HepG2 (cell line): ENCODE data around the gene RPS27L. TPM values are rescaled to one million over a fixed set of nuclear protein-coding genes. Genes with fewer than 3 reads are reported as not detected.

Experiments
- CEBPG ChIP-seq: IDR thresholded peaks from 2 replicates; pipeline ENCODE4 v1.6.1; 2016
- ISL2 ChIP-seq: sonication (generic); formaldehyde crosslinking; IDR thresholded peaks from 2 replicates; pipeline ENCODE4 v1.5.0; 2020; ENCODE audit warnings: missing genetic modification reagents
- MBNL3 ChIP-seq: fragments of 250-450 bp; sonication (Bioruptor Pico); conservative IDR thresholded peaks from 2 replicates; pipeline ENCODE4 v1.8.0; 2022; ENCODE audit warnings: mild to moderate bottlenecking, inconsistent platforms
- SOX5 ChIP-seq: IDR thresholded peaks from 2 replicates; pipeline ENCODE4 v1.6.1; 2016; ENCODE audit warnings: borderline replicate concordance
- ZNF224 ChIP-seq: sonication (generic); formaldehyde crosslinking; IDR thresholded peaks from 2 replicates; pipeline ENCODE4 v1.5.0; 2020; ENCODE audit warnings: mild to moderate bottlenecking, missing genetic modification reagents
- ZNF709 ChIP-seq: sonication (generic); formaldehyde crosslinking; IDR thresholded peaks from 2 replicates; pipeline ENCODE4 v1.5.0; 2020; ENCODE audit warnings: mild to moderate bottlenecking, missing genetic modification reagents
- ZNF770 ChIP-seq: sonication (generic); formaldehyde crosslinking; IDR thresholded peaks from 2 replicates; pipeline ENCODE4 v1.5.0; 2020; ENCODE audit warnings: mild to moderate bottlenecking, missing genetic modification reagents
- ZSCAN21 ChIP-seq: sonication (generic); formaldehyde crosslinking; IDR thresholded peaks from 2 replicates; pipeline ENCODE4 v1.8.0; 2022; ENCODE audit warnings: mild to moderate bottlenecking, missing genetic modification reagents, moderate library complexity, borderline replicate concordance
- polyA plus RNA-seq, 8 experiments: library from polyadenylated mRNA; depleted of rRNA in 3 of 8; stranded (reverse) in 7 of 8; unstranded in 1 of 8; fragments of >200 nt; fragmentation: Illumina TruSeq in 4 of 8; extraction: Trizol in 4 of 8; gene quantifications; 2 replicates each; pipeline versions ENCODE4 v1.2.1 to v1.2.3, GENCODE V29; 2011 to 2016; ENCODE audit warnings: low read depth in 4 of 8, missing spikeins in 1 of 8, mixed read lengths in 1 of 8; ENCODE audit not compliant: insufficient read depth in 1 of 8
- total RNA-seq, 5 experiments: library from RNA; depleted of rRNA; stranded (reverse); fragments of >200 nt; fragmentation: Illumina TruSeq; extraction: Trizol; gene quantifications; 2 replicates each; pipeline ENCODE4 v1.2.3, GENCODE V29; 2016; ENCODE audit warnings: low read depth in 1 of 5
- TF ChIP-seq, protein P1 (sequence below): IDR thresholded peaks from 2 replicates; pipeline ENCODE4 v1.6.1; 2016; ENCODE audit warnings: mild to moderate bottlenecking, missing biosample characterization, missing genetic modification reagents
- TF ChIP-seq, protein P2 (sequence below): sonication (generic); formaldehyde crosslinking; IDR thresholded peaks from 2 replicates; pipeline ENCODE4 v1.4.0; 2020; ENCODE audit warnings: missing genetic modification reagents, mild to moderate bottlenecking, borderline replicate concordance
- TF ChIP-seq, protein P3 (sequence below): sonication (generic); formaldehyde crosslinking; IDR thresholded peaks from 2 replicates; pipeline ENCODE4 v1.4.0; 2020; ENCODE audit warnings: mild to moderate bottlenecking, missing genetic modification reagents

The RPS27L gene
- total and polyA plus RNA-seq, 2 of the 13 experiments (the other 11 are each of a cell fraction or from before 2014, with no cell fraction given) = 231 to 433 TPM

DNA sequence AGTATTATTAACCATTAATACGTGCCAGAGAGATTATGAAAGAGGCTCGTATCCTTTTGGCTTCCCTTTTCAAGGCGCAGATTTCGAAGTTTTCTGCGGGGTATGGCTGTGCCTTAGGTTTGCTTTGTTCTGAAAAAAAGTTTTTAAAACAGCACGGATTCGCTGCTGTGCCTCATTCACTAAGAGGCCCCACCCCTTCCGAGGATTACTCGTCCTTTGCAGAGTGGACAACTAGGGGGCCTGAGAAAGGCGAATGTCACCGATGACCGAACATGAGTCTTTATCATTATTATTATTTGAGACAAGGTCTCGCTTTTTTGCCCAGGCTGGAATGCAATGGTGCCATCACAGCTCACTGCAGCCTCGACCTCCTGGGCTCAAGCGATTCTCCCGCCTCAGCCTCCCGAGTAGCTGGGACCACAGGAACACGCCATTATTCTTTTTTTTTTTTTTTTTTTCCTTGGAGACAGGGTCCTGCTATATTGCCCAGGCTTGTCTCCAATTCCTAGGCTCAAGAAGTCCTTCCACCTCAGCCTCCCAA is 684 bp upstream of the RPS27L start (continued):
- TF ChIP-seq ZSCAN21 (CRISPR knock-in tag) (no peak), ZNF709 (CRISPR knock-in tag) (no peak), CEBPG (CRISPR knock-in tag) (no peak), SOX5 (CRISPR knock-in tag) (no peak), ISL2 (no peak), MBNL3 (CRISPR knock-in tag) (no peak), ZNF770 (CRISPR knock-in tag) (peak; percentile 73), ZNF224 (0 out of 2 replicates have a peak, but pooled peaks have one; percentile 7)
- TF ChIP-seq, protein P1, sequence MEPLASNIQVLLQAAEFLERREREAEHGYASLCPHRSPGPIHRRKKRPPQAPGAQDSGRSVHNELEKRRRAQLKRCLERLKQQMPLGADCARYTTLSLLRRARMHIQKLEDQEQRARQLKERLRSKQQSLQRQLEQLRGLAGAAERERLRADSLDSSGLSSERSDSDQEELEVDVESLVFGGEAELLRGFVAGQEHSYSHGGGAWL (CRISPR knock-in tag) = no peak
- TF ChIP-seq, protein P2, sequence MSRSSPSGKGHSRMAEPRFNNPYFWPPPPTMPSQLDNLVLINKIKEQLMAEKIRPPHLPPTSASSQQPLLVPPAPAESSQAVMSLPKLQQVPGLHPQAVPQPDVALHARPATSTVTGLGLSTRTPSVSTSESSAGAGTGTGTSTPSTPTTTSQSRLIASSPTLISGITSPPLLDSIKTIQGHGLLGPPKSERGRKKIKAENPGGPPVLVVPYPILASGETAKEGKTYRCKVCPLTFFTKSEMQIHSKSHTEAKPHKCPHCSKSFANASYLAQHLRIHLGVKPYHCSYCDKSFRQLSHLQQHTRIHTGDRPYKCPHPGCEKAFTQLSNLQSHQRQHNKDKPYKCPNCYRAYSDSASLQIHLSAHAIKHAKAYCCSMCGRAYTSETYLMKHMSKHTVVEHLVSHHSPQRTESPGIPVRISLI (CRISPR knock-in tag) = peak; percentile 74
- TF ChIP-seq, protein P3, sequence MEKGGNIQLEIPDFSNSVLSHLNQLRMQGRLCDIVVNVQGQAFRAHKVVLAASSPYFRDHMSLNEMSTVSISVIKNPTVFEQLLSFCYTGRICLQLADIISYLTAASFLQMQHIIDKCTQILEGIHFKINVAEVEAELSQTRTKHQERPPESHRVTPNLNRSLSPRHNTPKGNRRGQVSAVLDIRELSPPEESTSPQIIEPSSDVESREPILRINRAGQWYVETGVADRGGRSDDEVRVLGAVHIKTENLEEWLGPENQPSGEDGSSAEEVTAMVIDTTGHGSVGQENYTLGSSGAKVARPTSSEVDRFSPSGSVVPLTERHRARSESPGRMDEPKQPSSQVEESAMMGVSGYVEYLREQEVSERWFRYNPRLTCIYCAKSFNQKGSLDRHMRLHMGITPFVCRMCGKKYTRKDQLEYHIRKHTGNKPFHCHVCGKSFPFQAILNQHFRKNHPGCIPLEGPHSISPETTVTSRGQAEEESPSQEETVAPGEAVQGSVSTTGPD (CRISPR knock-in tag) = no peak
- TF ChIP-seq, all 625 proteins: peak for 5
